NCI-H2227 (cell line): Measurements from ENCODE around the gene KLF15.
"Not testable (repeated sequence)": the region's sequence is repeated elsewhere in the genome, so short reads cannot be mapped to it uniquely, and the experiment has no call there.

Experiments used
- DNase-seq: peaks from one replicate; lab custom pipeline; 2025; ENCODE audit not compliant: unreplicated experiment; lab: John Stamatoyannopoulos, UW

KLF15 gene

DNA sequence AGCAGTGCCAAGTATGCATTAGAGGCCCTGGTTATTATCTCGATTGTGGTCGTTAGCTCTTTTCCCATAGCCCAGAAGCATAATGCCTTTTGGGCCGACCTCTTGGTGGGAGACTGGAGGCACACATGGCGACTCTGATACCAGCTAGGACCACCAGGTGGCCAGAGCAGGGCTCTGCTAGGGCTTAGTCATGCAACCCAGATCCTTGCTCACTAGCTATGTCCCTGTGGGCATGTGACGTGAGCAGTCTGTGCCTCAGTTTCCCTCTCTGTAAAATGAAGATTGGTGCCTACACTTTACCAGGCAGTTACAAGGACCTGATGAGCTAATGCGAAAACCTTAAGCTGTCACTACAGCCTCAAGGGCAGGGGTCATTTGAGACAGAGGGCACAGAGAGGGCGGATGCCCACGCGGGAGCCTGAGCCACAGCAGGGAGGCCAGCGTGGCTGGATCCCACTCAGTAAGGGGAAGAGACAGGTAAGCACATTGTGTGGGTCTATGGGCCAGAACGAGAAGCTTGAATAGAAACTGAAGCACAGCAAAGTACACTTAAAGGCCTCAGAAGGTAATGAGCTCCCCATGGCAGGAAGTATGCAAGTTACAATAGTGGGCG is 8.8 kb downstream of the KLF15 start:
- DNase-seq: no peak

DNA sequence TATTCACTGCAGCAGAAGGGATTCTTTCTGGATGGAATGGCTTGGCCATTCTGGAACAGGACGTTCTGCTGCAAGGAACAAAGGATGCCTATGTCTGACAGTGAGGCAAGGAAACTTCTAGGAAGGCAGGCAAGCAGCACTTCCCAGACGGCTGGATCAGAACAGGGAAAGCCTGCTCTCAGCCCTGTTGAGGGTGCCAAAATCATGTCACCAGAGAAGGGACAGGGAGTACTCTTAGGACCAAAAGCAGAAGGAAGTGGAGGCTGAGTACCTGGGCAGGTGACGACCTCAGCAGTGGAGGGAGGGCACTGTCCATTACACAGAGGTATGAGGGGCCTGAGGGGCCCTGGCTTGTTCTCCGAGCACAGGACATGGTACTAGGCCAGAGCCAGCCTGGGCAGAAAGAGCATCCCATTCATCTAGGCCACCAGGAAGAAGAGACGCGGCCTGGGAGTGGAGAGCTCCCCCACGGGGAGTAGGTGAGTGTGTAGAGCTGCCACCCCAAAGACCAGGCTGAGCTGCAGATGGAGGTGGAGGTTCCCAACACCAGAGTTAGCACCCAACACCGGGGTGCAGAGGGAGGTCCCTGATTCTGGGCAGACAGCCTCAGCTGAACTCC is 9.6 kb downstream of the KLF15 start:
- DNase-seq: no peak

DNA sequence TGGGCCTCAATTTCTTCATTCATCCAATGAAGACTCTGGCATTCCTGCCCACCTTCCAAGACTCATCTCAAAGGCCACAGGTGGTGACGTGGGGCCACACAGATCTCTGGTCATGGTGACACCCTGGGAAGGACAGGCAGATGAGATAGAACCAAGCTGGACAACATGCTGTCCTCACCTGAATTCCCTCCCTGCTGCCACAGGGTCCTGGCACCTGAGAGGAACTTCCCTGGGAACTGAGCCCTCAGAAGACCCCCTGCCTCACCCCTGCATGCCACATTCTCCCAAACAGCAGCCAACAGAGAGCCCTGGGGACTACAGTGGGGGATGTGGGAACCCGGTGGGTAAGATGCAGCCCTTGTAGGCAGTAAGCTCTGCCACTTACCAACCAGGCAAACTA is 10.7 kb downstream of the KLF15 start:
- DNase-seq: no peak

DNA sequence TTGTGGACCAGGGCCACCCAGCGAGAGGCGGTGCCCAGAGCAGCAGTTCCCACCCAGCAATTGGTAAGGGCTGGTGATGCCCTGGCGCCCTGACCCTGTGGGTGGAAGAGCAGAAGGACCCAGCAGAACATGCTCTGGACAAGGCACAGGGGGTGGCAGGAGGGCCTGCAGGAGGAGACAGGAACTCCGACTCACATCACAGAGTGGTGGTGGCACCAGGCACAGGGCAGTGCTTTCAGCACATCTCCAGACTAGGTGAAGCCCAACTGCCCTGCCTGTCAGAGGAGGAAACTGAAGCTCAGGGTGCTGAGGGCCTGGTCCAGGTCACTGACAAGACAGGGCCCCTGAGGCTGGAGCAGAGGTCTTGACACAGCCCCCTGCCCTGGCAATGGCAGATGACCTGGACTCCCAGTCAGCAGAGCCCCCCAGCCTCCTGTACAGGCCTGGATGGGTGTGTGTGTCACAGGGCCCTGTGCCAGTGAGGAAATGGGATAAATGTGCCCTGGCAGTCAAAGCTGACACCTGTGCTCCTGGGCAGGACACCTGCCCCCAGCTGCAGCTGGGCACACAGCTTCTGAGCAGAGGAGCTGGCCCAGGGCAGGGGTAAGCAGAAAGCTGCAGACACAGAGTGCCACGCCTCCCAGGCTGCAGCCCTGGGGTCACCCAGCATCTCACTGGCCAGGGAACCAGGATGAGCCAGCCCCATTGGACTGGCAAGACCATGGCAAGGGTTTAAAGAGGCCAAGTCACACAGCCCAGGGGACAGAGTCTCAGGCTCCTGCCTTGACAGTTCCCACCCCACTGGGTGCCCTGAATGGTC is 11.4 kb downstream of the KLF15 start:
- DNase-seq: no peak

DNA sequence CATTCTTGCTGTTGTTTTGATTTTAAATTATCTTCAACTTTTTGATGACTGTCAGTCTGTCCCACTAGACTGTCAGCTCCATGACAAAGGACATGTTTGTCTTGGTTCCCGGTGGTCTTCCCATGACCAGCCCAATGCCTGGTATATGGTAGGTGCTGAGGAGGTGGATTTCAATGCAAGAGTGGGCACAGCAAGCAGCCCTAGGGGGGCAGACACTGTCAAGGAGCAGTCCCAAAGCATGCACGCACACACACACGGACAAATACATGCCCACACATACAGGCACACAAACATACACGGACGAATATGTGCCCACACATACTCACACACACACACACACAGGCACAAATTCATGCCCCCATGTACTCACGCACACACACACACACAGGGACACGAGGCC is 12.0 kb downstream of the KLF15 start:
- DNase-seq: no peak

DNA sequence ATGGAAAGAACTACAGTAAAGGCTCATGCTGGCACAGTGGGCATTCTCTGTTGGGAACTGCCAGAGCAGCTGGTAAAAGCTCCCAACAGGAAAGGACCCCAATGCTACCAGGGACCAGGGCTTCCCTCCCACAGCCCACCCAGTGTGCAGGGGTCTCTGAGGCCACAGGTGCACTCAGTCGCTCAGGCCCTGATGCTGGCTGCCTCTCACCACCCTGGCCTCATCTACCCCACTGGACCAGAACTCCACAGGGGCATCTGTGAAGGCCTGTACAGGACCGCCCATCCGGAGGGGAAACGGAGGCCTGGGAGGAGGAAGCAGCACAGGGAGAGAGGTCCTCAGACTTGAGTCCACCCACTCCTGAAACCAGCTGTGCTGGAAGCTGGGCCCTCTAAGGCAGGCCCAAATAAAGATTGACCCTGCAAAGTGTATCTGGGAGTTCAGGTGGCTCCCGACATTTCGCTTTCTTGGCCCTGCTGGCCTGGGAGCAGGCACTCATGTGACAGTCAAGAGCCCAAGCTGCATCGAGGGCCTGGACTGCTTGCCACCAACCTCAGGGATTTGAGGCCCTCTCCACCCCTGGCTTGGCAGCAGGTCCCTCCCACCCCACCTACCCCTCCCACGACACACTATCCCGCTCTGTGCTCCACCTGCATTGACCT is 12.7 kb downstream of the KLF15 start:
- no peak for DNase-seq

DNA sequence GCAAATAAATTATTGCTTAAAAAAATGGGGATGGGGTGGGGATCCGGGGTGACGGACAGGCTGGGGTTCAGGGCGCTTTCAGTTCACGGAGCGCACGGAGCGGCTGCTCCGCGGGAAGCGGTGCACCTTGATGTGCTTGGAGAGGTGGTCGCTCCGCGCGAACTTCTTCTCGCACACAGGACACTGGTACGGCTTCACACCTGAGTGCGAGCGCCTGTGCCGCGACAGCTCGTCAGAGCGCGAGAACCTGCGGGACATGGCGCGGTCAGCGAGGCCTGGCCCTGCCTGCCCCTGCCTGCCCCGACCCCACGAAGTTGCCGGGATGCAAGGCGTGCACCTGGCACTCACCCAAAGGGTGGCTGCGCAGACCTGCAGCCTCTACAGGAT is 13.6 kb downstream of the KLF15 start:
- DNase-seq: no peak

DNA sequence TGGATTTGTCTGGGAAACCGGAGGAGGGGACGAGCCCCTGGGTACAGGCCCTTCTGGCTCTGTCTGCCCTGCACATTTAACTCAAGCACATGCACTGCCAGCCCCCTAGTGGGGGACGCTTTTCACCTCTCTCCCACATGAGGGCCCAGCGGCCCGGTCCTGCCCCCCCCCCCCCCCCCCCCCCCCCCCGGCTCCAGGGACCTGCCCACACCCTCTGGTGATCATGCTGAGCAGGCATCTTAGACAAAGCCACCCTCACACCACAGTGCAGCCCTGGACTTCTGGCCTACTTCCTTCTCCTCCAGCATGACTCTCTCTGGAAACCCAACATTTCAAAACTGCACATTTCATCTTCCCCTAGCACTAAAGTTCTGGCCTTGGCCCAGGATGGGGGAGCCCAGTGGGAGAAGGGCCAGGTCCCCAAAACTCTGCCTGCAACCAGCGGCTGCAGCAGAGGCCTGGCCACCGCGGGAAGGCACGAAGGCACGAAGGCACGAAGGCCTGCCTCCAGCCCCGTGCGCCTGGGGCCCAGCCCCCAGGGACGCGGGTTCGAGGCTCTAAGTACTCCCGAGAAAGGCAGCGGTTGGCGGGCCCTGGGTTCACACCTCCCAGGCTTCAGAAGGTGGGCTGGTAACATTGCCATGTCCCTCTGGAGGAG is 14.1 kb downstream of the KLF15 start:
- no peak for DNase-seq

DNA sequence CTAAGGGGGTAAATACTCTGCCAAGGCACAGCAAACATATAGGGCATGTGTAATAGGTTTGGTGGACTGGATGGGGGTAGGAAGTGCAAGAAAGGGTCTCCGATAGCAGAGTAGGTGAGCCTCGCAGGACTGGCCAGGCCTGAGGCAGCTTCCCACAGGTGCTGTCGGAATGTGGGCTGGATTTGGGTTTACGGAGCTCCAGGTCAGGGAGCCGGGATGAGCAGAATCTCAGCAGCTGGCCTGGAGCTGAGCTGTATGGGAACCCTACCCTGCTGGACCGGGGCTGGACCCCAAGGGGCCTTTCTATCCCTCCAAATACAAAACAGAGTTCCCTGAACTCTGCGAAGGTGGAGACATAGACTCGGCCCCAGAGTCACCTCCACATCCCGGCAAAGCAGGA is 15.0 kb downstream of the KLF15 start:
- DNase-seq: no peak

DNA sequence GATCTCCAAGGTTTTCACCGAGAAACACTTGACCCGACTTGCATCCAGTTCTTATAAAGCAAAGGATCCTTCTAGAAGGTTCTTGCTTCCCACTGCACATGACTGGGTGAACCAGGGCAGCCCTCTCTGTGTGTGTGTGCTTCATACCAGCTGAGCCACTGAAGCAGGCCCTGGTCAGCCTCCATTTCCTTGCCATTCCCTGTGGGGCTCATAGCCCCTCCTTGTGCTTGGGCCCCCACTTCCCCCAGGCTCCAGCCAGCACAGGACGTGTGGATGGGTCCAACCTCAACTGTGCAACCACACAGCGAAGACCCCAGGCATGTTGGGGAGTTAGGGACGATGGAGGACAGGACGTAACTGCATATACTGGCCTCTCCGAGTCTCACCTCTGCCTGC is 15.5 kb downstream of the KLF15 start:
- no peak for DNase-seq

DNA sequence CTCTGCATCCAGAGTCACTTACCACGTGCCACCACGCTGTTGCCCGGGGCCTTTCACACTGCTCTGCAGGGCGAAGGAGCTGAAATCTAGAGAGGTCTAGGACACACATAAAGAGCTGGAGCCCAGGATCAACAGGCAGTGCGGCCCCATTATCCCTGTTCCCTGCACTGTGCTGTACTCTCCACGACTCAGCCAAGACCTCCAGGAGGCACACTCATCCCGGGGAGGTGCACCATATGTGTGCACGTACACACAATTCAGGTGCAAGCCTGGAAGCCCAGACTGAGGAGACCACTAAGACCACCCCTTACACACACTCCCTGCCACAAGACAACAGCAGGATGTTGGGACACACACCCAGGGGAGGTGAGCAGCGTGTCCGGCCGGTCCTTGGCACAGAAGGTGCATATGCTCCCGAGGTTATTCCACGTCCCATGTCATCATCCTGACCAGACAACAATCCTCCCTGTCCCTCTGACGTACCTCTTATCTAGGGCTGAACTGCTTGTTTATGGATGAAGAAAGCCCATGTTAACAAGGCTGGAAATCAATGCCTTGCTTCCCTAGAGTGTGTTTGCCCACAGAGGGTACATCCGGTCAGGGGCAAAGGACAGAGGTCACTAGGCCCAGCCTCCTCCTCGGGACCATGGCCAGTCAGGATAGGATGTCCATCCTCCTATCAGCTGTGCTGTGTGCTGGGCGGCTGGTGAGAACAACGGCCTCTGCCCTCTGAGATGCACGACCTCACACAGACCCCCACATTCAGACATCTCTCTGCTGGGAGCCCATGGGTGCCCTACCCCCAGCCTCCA is 16.1 kb downstream of the KLF15 start:
- no peak for DNase-seq

DNA sequence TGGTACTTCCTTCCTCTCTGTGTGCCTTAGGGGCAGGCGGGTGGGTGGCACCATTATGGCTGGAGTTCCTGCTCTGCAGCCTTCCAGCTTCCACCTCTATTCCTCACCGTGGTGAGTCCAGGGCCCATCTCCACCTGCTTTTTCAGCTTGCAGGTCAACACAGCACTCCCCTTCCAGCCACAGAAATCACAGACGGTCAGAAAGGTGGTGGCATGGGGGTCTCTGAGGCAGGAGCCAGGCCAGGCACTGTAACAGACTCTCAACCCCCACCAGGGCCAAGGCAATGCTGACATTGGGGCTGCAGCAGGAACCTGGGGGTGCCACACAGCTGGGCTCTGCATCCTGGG is 16.6 kb downstream of the KLF15 start:
- no peak for DNase-seq

DNA sequence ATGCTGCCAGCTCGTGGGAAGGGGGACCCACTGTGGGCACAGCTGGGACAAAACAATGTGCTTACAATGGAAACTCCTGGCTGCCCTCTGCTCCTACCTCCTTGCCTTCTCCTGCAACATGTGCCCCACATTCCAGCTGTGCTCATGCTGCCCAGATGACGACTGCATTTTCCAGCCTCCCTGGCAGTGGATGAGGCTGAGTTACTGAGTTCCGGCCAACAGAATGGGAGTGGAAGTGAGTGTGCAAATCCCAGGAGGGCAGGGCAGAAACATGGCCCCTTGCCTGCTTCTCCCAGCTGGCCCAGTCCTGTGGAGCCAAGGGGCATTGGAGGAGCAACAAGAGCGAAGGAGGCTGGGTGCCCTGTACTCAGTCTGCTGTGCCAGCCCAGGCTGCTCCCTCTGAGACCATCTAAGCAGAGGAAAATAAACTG is 17.1 kb downstream of the KLF15 start:
- no peak for DNase-seq

DNA sequence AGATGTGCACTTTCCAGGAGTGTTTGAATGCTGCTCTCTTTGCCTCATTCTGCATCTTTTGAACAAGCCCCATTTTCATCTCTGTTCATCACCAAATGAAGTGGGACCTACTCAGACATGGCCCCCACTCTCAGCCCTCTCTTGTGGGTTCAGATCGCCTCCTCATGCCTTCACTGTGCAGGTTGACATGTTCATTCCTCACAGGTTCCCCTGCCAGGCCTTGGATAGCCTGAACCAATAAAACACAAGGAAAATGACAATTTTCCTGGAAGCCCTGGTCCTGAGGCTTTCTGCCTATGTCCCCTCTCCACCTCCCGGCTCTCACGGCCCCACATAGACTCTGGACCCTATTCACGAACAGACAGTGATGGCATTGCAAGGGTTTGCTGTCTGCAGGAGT is 17.7 kb downstream of the KLF15 start:
- no peak for DNase-seq

DNA sequence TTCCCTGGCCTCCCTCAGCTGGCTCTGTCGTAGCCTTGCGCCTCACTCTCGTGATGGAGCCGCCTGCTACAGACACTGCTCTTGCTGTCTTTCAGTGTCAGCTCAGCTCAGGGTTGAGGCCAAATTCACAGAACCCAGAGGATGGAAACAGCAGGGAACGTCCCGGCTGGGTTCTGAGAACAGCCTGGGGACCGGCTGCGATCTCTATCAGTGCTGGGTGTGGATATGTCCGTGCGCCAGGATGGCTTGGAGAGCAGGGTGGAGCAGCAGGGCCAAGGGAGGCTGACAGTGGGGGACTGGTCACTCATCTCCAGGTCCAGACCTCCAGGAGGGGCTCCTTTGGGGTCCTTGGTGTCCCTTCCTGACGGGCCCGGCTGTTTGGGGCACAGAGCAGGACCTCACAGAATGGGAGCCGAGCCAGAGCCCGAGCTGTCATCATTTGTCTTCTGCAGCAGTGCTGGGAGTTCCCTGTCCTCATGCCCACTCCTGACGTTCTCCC is 18.4 kb downstream of the KLF15 start:
- no peak for DNase-seq

DNA sequence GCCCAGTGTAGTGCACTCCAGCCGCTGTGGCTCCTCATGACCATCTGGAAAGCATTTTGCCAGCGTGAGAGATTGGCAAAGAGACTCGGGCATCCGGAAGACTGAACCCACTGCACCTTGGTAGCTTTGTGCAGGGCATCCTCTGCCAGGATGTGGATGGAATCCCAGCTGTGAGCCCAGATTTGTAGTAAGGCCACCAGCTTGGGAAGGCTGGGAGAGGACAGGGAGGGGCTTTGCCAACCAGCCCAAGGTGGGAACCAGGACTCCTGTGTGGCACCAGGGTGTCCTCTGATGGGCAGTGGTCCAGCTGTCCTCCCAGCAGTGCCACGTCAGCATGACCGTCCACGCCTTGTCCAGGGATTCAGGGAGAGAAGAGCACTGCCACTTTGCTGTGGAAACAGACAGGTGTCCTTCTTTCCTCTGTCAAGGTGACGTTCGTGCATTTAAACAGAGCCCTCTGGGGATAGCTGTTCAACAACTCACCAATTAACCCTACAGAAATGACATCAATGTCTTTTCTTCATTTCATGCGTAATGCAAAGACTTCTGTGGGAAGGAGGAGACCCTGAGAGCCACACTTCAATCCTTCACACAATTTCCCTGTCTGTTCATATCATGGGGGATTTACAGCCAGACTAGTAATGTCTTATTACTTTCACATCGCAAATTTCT is 19.1 kb downstream of the KLF15 start:
- no peak for DNase-seq

DNA sequence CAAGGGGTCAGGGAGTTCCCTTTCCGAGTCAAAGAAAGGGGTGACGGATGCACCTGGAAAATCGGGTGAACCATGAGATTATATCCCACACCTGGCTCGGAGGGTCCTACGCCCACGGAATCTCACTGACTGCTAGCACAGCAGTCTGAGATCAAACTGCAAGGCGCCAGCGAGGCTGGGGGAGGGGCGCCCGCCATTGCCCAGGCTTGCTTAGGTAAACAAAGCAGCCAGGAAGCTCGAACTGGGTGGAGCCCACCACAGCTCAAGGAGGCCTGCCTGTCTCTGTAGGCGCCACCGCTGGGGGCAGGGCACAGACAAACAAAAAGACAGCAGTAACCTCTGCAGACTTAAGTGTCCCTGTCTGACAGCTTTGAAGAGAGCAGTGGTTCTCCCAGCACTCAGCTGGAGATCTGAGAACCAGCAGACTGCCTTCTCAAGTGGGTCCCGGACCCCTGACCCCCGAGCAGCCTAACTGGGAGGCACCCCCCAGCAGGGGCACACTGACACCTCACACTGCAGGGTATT is 25.3 kb downstream of the KLF15 start:
- not testable (repeated sequence) for DNase-seq

DNA sequence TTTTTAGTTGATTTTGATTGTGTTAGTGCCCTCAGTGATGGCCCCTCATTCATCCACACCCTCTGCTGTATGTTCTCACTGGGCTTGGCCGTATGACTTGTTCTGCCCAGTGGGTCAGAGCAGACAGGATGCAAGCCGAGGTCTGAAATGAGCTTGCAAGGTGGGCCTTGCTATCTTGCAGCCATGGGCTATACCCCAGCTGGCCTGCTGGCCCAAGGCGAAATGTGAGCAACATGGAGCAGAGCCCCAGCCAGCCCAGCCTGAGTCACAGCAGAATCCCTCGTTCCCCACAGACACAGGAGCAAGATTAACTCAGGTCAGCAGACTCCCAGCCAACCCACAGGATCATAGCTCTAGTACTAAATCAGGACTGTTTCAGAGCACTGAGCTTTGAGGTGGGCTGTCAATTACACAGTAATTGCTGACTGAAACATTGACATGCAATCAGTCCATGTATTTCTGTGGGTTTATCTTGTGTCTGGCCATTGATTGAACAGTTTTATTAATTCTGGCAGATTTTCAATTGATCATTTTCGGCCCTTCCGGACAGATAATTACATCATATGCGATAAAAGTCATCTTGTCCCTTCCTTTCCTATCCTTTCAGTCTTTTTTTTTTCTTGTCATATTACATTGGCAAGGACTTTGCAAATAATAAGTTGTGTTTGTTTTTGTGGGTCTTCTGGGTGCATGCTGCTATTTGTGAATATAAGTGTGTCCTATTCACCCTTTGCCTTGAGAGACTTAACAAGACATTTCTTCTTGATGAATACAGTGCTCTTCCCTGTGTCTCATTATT is 27.1 kb downstream of the KLF15 start:
- DNase-seq: no peak

DNA sequence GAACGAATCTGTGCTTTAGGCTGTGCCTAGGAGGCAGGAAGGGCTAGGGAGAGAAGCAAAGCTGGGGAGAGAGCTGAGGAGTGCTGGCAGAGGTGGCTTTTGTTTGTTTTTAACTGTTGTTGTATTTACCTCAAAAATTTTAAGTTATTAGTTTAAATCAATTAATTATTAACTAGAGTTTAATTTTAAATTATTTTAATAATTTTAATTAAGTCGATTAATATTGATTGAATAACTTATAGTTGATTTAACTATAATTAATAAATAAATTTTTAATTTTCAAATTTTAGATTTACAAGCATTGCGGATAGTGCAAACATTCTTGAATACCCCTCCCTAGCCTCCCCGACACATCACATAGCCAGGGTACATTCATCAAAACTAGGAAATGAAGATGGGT is 30.6 kb downstream of the KLF15 start:
- DNase-seq: no peak
